ENCODE measurements around the gene SYNJ2. TPM values are rescaled to one million over a fixed set of nuclear protein-coding genes. Genes with fewer than 3 reads are reported as not detected.

The SYNJ2 gene
- total and polyA plus RNA-seq, 4 donors = 3.4 to 8.8 (median 4.8) TPM

DNA sequence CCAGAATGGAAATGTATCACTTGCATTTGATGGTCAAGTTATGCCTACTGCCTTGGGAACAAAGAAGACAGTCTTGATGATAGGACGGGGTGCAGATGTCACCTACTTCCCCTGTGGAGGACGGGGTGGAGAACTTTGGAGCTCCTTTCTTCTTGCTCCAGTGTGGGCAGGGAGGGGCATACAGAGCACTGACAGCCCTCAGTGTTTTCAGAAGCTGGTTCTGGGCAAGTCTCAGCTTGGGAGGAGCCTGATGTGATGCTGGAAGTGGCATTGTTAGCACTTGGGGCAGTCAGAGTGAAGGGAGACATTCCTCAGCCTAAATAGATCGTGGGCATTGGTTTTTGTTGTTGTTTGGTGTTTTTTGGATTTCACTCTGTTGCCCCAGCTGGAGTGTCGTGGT is 59.7 kb downstream of the SYNJ2 start:
- TF ChIP-seq, protein P1, sequence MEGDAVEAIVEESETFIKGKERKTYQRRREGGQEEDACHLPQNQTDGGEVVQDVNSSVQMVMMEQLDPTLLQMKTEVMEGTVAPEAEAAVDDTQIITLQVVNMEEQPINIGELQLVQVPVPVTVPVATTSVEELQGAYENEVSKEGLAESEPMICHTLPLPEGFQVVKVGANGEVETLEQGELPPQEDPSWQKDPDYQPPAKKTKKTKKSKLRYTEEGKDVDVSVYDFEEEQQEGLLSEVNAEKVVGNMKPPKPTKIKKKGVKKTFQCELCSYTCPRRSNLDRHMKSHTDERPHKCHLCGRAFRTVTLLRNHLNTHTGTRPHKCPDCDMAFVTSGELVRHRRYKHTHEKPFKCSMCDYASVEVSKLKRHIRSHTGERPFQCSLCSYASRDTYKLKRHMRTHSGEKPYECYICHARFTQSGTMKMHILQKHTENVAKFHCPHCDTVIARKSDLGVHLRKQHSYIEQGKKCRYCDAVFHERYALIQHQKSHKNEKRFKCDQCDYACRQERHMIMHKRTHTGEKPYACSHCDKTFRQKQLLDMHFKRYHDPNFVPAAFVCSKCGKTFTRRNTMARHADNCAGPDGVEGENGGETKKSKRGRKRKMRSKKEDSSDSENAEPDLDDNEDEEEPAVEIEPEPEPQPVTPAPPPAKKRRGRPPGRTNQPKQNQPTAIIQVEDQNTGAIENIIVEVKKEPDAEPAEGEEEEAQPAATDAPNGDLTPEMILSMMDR (IDR thresholded peaks at IDR 0.05; ENCODE audit: control extremely low read depth, extremely low read depth) = no peak
- H3K4me3 ChIP-seq = no peak overlapping the region
- no peak for ATAC-seq (ENCODE audit: insufficient read depth, low FRiP score)
- 71 to 89% methylated on average over 4 of the region's 4 CpGs for WGBS, 2 donors
- no peaks in the 10 kb centered on the region for H3K9me3 ChIP-seq (ENCODE audit: control insufficient read depth in 4 of 4, insufficient read depth in 3 of 4, low read length in 3 of 4)
- no peaks in the 10 kb centered on the region for H3K27me3 ChIP-seq (ENCODE audit: control insufficient read depth in 3 of 3, insufficient read depth in 3 of 3, low read length in 2 of 3)
- H3K27ac ChIP-seq (ENCODE audit: low read depth in 1 of 2, low read length in 1 of 2) = peak overlapping the region; percentile 48 to 97
- no peak for DNase-seq
- peaks cover 4 to 22% (median 14%) of the 10 kb centered on the region in 5 donors for H3K4me1 ChIP-seq (ENCODE audit: control insufficient read depth in 5 of 5, insufficient read depth in 5 of 5, low read length in 5 of 5)
- H3K36me3 ChIP-seq (ENCODE audit: control insufficient read depth in 4 of 4, insufficient read depth in 4 of 4, low read length in 4 of 4) = no peaks in the 10 kb centered on the region
- no peak overlapping the region for H3K9ac ChIP-seq (ENCODE audit: insufficient read depth in 1 of 2, low read length in 2 of 2)

DNA sequence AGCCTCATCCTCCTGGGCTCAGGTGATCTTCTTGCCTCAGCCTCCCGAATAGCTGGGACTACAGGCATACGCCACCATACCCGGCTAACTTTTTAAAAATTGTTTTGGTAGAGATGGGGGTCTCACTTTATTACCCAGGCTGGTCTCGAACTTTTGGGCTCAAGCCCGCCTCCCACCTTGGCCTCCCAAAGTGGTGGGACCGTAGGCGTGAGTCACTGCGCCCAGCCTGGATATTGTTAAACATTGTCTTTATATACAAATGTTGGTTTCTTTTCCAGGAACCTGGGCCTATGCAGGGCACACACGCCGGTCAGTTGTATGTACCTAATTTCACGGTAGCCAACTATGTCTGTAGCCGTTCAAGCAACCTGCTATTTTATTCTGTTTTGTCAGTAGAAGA is 60.1 kb downstream of the SYNJ2 start:
- 97 to 98% methylated on average over 12 of the region's 12 CpGs for WGBS, 2 donors
- ATAC-seq (ENCODE audit: insufficient read depth, low FRiP score) (no peak), DNase-seq (no peak)
- Histone ChIP-seq H3K4me1 (ENCODE audit: control insufficient read depth in 5 of 5, insufficient read depth in 5 of 5, low read length in 5 of 5) (peaks cover 4 to 22% (median 14%) of the 10 kb centered on the region in 5 donors), H3K27me3 (ENCODE audit: control insufficient read depth in 3 of 3, insufficient read depth in 3 of 3, low read length in 2 of 3) (no peaks in the 10 kb centered on the region), H3K36me3 (ENCODE audit: control insufficient read depth in 4 of 4, insufficient read depth in 4 of 4, low read length in 4 of 4) (no peaks in the 10 kb centered on the region), H3K4me3 (no peak overlapping the region), H3K27ac (ENCODE audit: low read depth in 1 of 2, low read length in 1 of 2) (peak overlapping the region in 1 of 2 donors; percentile 97), H3K9me3 (ENCODE audit: control insufficient read depth in 4 of 4, insufficient read depth in 3 of 4, low read length in 3 of 4) (no peaks in the 10 kb centered on the region), H3K9ac (ENCODE audit: insufficient read depth in 1 of 2, low read length in 2 of 2) (no peak overlapping the region)
- TF ChIP-seq, protein P1 (IDR thresholded peaks at IDR 0.05; ENCODE audit: control extremely low read depth, extremely low read depth) = no peak

DNA sequence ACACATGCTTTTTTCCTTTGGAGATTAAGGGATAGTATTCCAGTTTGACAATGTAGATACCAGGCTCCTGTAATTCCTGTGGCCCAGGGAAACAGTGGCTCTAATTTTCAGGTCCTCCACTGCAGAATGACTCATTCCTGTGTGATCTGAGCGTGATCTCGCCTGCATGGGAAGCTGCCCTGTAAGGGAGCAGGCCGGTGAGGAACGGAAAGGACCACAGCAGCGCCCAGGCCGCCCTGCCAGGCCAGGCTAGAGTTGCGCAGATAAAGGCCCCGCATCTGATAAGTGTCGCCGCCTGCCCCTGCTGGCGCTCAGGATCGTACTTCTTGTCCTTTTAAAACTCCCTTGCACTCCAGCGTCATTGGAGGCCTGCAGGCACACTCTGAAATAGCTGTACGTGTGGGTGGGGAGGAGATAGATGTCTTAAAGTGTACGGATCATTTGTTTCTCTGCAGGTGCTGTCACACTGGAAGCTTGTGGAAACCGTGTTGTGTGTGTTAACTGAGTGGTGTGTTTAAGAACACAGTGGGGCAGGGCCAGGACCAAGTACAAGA is 60.7 kb downstream of the SYNJ2 start:
- ATAC-seq (ENCODE audit: insufficient read depth, low FRiP score) = no peak

More for the DNA sequence above, 60.7 kb downstream of the SYNJ2 start:
- no peaks in the 10 kb centered on the region for H3K36me3 ChIP-seq (ENCODE audit: control insufficient read depth in 4 of 4, insufficient read depth in 4 of 4, low read length in 4 of 4)
- no peak for DNase-seq
- H3K9ac ChIP-seq (ENCODE audit: insufficient read depth in 1 of 2, low read length in 2 of 2) = no peak overlapping the region
- peaks cover 4 to 22% (median 14%) of the 10 kb centered on the region in 5 donors for H3K4me1 ChIP-seq (ENCODE audit: control insufficient read depth in 5 of 5, insufficient read depth in 5 of 5, low read length in 5 of 5)
- TF ChIP-seq, protein P1 (IDR thresholded peaks at IDR 0.05; ENCODE audit: control extremely low read depth, extremely low read depth) = no peak
- H3K27me3 ChIP-seq (ENCODE audit: control insufficient read depth in 3 of 3, insufficient read depth in 3 of 3, low read length in 2 of 3) = no peaks in the 10 kb centered on the region
- H3K27ac ChIP-seq (ENCODE audit: low read depth in 1 of 2, low read length in 1 of 2) = peak overlapping the region in 1 of 2 donors; percentile 97
- H3K4me3 ChIP-seq = no peak overlapping the region
- H3K9me3 ChIP-seq (ENCODE audit: control insufficient read depth in 4 of 4, insufficient read depth in 3 of 4, low read length in 3 of 4) = no peaks in the 10 kb centered on the region
- WGBS, 2 donors = 84 to 91% methylated on average over 16 of the region's 16 CpGs

All from lung (tissue), 12 donors.